H1 (cell line): ENCODE measurements around the gene C16orf54. TPM values are rescaled to one million over a fixed set of nuclear protein-coding genes. Genes with fewer than 3 reads are reported as not detected.

Experiments used
- CTCF ChIA-PET: fragments of 300-600 bp; sonication (Branson Sonifier 250); formaldehyde crosslinking; loops from one replicate; lab custom pipeline; 2021; ENCODE audit not compliant: partially characterized antibody; lab: Charles Lee
- POLR2A ChIA-PET: fragments of 300-600 bp; sonication (Branson Sonifier 250); formaldehyde crosslinking; loops from one replicate; lab custom pipeline; 2021; ENCODE audit warnings: inconsistent platforms; ENCODE audit not compliant: partially characterized antibody; lab: Charles Lee
- DNase-seq, 2 experiments: peaks; one replicate each; pipeline versions ENCODE4 v3.0.0 to v3.0.0-alpha.2; 2010 to 2022; ENCODE audit warnings: low spot score in 2 of 2, low read depth in 1 of 2, mixed read lengths in 1 of 2
- FAIRE-seq: peaks from 2 replicates; lab custom pipeline; 2011; peaks lifted over from hg19 to GRCh38; lab: Jason Lieb, UNC
- H2AFZ ChIP-seq: 2 replicates; pipeline ENCODE4 v1.8.1; 2012; ENCODE audit warnings: low read length, inconsistent platforms
- H2AK5ac ChIP-seq: 2 replicates; pipeline ENCODE4 v1.6.1; 2013; ENCODE audit warnings: low read depth, low read length
- H2BK120ac ChIP-seq: replicated peaks from 2 replicates; pipeline ENCODE3; 2013; ENCODE audit warnings: low read depth, low read length, inconsistent platforms
- H2BK12ac ChIP-seq: 2 replicates; pipeline ENCODE4 v1.6.1; 2013; ENCODE audit warnings: low read depth, low read length
- H2BK15ac ChIP-seq: 2 replicates; pipeline ENCODE4 v1.6.1; 2013; ENCODE audit warnings: low read length
- H2BK20ac ChIP-seq: 2 replicates; pipeline ENCODE4 v1.6.1; 2013; ENCODE audit warnings: low read length
- H2BK5ac ChIP-seq: 2 replicates; pipeline ENCODE4 v1.6.1; 2013; ENCODE audit warnings: low read depth, low read length
- H3K14ac ChIP-seq: 2 replicates; pipeline ENCODE4 v1.6.1; 2013; ENCODE audit warnings: inconsistent platforms; ENCODE audit not compliant: insufficient read length
- H3K18ac ChIP-seq: 2 replicates; pipeline ENCODE4 v1.6.1; 2013; ENCODE audit warnings: low read length; ENCODE audit errors: extremely low read depth
- H3K23ac ChIP-seq: 2 replicates; pipeline ENCODE4 v1.6.1; 2013; ENCODE audit warnings: inconsistent platforms; ENCODE audit not compliant: insufficient read length
- H3K23me2 ChIP-seq: 2 replicates; pipeline ENCODE4 v1.6.1; 2013; ENCODE audit warnings: low read depth, low read length
- H3K27ac ChIP-seq: 2 replicates; pipeline ENCODE4 v1.6.1; 2011; ENCODE audit warnings: low read depth, low read length, inconsistent platforms
- H3K27me3 ChIP-seq, 4 experiments: replicated peaks in 1 of 4; 1 replicate in 1 of 4; 2 replicates in 3 of 4; pipeline versions ENCODE4 v1.6.1 to v1.8.1; 2011 to 2013; ENCODE audit warnings: low read length in 3 of 4, mild to moderate bottlenecking in 3 of 4, inconsistent platforms in 2 of 4, mixed read lengths in 2 of 4, moderate library complexity in 1 of 4; ENCODE audit not compliant: control insufficient read depth in 3 of 4, insufficient read depth in 3 of 4; ENCODE audit errors: extremely low read depth in 1 of 4
- H3K36me3 ChIP-seq, 4 experiments: 2 replicates each; pipeline versions ENCODE4 v1.6.1 to v1.8.1; 2011 to 2013; ENCODE audit warnings: mild to moderate bottlenecking in 4 of 4, low read length in 3 of 4, moderate library complexity in 2 of 4, control low read depth in 1 of 4, inconsistent platforms in 1 of 4; ENCODE audit not compliant: insufficient read depth in 4 of 4, control insufficient read depth in 2 of 4
- H3K4ac ChIP-seq: replicated peaks from 2 replicates; pipeline ENCODE3; 2013; ENCODE audit warnings: low read length, low read depth, mixed read lengths, inconsistent platforms; ENCODE audit not compliant: insufficient read length
- H3K4me1 ChIP-seq, 4 experiments: replicated peaks in 1 of 4; 1 replicate in 1 of 4; 2 replicates in 3 of 4; pipeline versions ENCODE4 v1.6.1 to v1.8.1; 2011 to 2013; ENCODE audit warnings: low read length in 3 of 4, inconsistent platforms in 2 of 4, mixed read lengths in 1 of 4; ENCODE audit not compliant: insufficient read depth in 4 of 4, control insufficient read depth in 3 of 4
- H3K4me2 ChIP-seq, 2 experiments: 2 replicates each; pipeline versions ENCODE4 v1.6.1 to v1.8.1; 2011 to 2013; ENCODE audit warnings: low read depth in 2 of 2, low read length in 2 of 2, control low read depth in 1 of 2, inconsistent platforms in 1 of 2, mild to moderate bottlenecking in 1 of 2; ENCODE audit not compliant: insufficient read depth in 1 of 2
- H3K4me3 ChIP-seq, 4 experiments: fragments of 200-600, 300-600 bp in 1 of 4; sonication (generic), shearing (Covaris generic), sonication (Bioruptor Twin) in 1 of 4; 2 replicates each; pipeline versions ENCODE4 v1.5.1 to v1.8.1; 2011 to 2016; ENCODE audit warnings: low read length in 4 of 4, low read depth in 3 of 4, control low read depth in 2 of 4, inconsistent platforms in 2 of 4, mild to moderate bottlenecking in 2 of 4, mixed read lengths in 1 of 4, moderate library complexity in 1 of 4; ENCODE audit not compliant: insufficient read depth in 2 of 4; ENCODE audit errors: extremely low read depth in 1 of 4
- H3K56ac ChIP-seq: replicated peaks from 2 replicates; pipeline ENCODE3; 2013; ENCODE audit warnings: low read depth, mild to moderate bottlenecking, mixed read lengths, low read length, inconsistent platforms; ENCODE audit not compliant: insufficient read length
- H3K79me1 ChIP-seq: 2 replicates; pipeline ENCODE4 v1.6.1; 2013; ENCODE audit warnings: low read depth, low read length, control low read depth
- H3K79me2 ChIP-seq, 2 experiments: 2 replicates each; pipeline versions ENCODE4 v1.6.1 to v1.8.1; 2012 to 2013; ENCODE audit warnings: low read length in 2 of 2, mild to moderate bottlenecking in 2 of 2, inconsistent platforms in 1 of 2; ENCODE audit not compliant: insufficient read depth in 2 of 2, control insufficient read depth in 1 of 2
- H3K9ac ChIP-seq, 4 experiments: replicated peaks in 1 of 4; 1 replicate in 1 of 4; 2 replicates in 3 of 4; pipeline versions ENCODE4 v1.6.1 to v1.8.1; 2011 to 2013; ENCODE audit warnings: low read depth in 3 of 4, low read length in 3 of 4, control low read depth in 2 of 4, mild to moderate bottlenecking in 2 of 4, moderate library complexity in 2 of 4, inconsistent platforms in 1 of 4; ENCODE audit errors: extremely low read depth in 1 of 4
- H3K9me3 ChIP-seq, 2 experiments: 2 replicates each; pipeline versions ENCODE4 v1.6.1 to v1.8.1; 2012 to 2013; ENCODE audit warnings: mild to moderate bottlenecking in 2 of 2, moderate library complexity in 2 of 2, control low read depth in 1 of 2, inconsistent platforms in 1 of 2, low read depth in 1 of 2, low read length in 1 of 2, mixed read lengths in 1 of 2; ENCODE audit not compliant: insufficient read depth in 2 of 2
- H4K20me1 ChIP-seq, 2 experiments: replicated peaks in 1 of 2; 2 replicates each; pipeline versions ENCODE3 to v1.8.1; 2011 to 2013; ENCODE audit warnings: inconsistent platforms in 2 of 2, low read length in 2 of 2, mild to moderate bottlenecking in 1 of 2; ENCODE audit not compliant: insufficient read depth in 2 of 2, control insufficient read depth in 1 of 2
- H4K5ac ChIP-seq: 2 replicates; pipeline ENCODE4 v1.6.1; 2013; ENCODE audit warnings: low read length, low read depth, mixed read lengths, inconsistent platforms; ENCODE audit not compliant: insufficient read length
- H4K8ac ChIP-seq: 2 replicates; pipeline ENCODE4 v1.8.0; 2013; ENCODE audit warnings: mild to moderate bottlenecking, moderate library complexity, low read length, inconsistent platforms; ENCODE audit not compliant: insufficient read depth; ENCODE audit errors: extremely low read depth
- H4K91ac ChIP-seq: replicated peaks from 2 replicates; pipeline ENCODE3; 2013; ENCODE audit warnings: low read length, mixed read lengths, inconsistent platforms; ENCODE audit not compliant: insufficient read length
- GABPA ChIP-seq: IDR thresholded peaks from 2 replicates; pipeline ENCODE4 v1.6.1; 2011; ENCODE audit warnings: mild to moderate bottlenecking, low read length, moderate library complexity, borderline replicate concordance; ENCODE audit not compliant: insufficient read depth
- KDM1A ChIP-seq: fragments of 200-600, 300-600 bp; sonication (generic); IDR thresholded peaks from 2 replicates; pipeline ENCODE4 v1.7.1; 2016; ENCODE audit warnings: mild to moderate bottlenecking, low read length, borderline replicate concordance
- WGBS, 2 experiments: shearing (Covaris generic) in 1 of 2; methylation state at CpG; one replicate each; pipeline versions ENCODE4 v1.1.6 to v1.1.7; 2013 to 2015; ENCODE audit warnings: low lambda C conversion rate in 2 of 2, mixed read lengths in 2 of 2, inconsistent platforms in 1 of 2, low coverage in 1 of 2, missing lambda C conversion rate in 1 of 2; ENCODE audit not compliant: insufficient replicate concordance in 2 of 2, insufficient coverage in 1 of 2, insufficient read length in 1 of 2; ENCODE audit errors: extremely low coverage in 1 of 2, missing lambda C conversion rate in 1 of 2; 5-methylcytosine and 5-hydroxymethylcytosine counted together
- polyA plus RNA-seq, 7 experiments: library from polyadenylated mRNA; depleted of rRNA in 3 of 7; stranded (reverse) in 5 of 7; unstranded in 2 of 7; fragments of >200 nt in 5 of 7; fragments of 200-250 nt in 2 of 7; gene quantifications; 1 replicate in 5 of 7; 2 replicates in 1 of 7; 4 replicates in 1 of 7; pipeline versions ENCODE4 v1.2.1 to v1.2.3, GENCODE V29; 2011 to 2013; ENCODE audit warnings: missing spikeins in 2 of 7, mixed read lengths in 2 of 7
- total RNA-seq: library from RNA; stranded (reverse); fragmentation: NEBNext Ultra II Directional; extraction: Animal tissue kit (Norgen Biotek cat#: 25700); gene quantifications from 2 replicates; pipeline ENCODE4 v1.2.1, GENCODE V29; 2021

Gene C16orf54
- total and polyA plus RNA-seq, 2 of the 8 experiments (the other 6 are each of a cell fraction or from before 2014, with no cell fraction given) = not detected

DNA sequence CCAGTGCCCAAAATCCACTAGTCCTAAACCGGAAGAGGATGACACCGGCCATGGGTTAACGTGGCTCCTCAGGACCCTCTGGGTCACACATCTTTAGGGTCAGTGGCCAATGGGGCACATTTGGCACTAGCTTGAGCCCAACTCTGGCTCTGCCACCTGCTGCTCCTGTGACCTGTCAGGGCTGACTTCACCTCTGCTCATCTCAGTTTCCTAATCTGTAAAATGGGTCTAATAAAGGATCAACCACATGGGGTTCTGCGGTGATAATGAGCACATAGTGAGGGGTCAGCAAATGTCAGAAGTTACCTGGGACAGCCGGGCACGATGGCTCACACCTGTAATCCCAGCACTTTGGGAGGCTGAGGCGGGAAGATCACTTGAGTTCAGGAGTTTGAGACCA, 48.4 kb downstream of the C16orf54 start:
- no peak overlapping the region for H3K4ac ChIP-seq
- H2BK12ac ChIP-seq = no peak overlapping the region
- H3K79me1 ChIP-seq = no peaks in the 10 kb centered on the region
- H2BK120ac ChIP-seq = no peak overlapping the region
- no peak overlapping the region for H3K56ac ChIP-seq
- no peak overlapping the region for H2AK5ac ChIP-seq
- ChIA-PET CTCF (interaction anchor here (1.1 to 11.5 kb wide), 5 partner anchors 10 to 89 kb away, joined by 3 to 138 read pairs (median 4); no protein-coding TSS in a partner anchor), POLR2A (interaction anchor here (0.9 to 20.4 kb wide), 10 partner anchors 9 to 116 kb away, joined by 3 to 490 read pairs (median 6); partner anchors contain the start of gene QPRT)
- no peak overlapping the region for H2BK20ac ChIP-seq
- no peak overlapping the region for H3K23ac ChIP-seq
- H3K23me2 ChIP-seq = no peaks in the 10 kb centered on the region
- no peak overlapping the region for H2BK5ac ChIP-seq
- no peak overlapping the region for H4K91ac ChIP-seq
- 0 out of 4 replicates have a peak, but pooled peaks cover 0 to 6% of the 10 kb centered on the region in 2 experiments for H3K9me3 ChIP-seq
- no peak overlapping the region; the same call in 1 of the 2 replicates for H4K8ac ChIP-seq
- H2BK15ac ChIP-seq = no peak overlapping the region
- H4K5ac ChIP-seq = no peak overlapping the region
- H3K9ac ChIP-seq = no peak overlapping the region
- H2AFZ ChIP-seq = no peak overlapping the region
- FAIRE-seq = no peak
- H3K4me2 ChIP-seq = no peak overlapping the region
- peaks cover 0 to 11% (median 3%) of the 10 kb centered on the region in 4 experiments; a peak in 5 of 7 replicates for H3K4me1 ChIP-seq
- no peak overlapping the region for H3K27ac ChIP-seq
- no peaks in the 10 kb centered on the region for H3K27me3 ChIP-seq
- DNase-seq = no peak
- peaks cover 0 to 4% of the 10 kb centered on the region in 2 experiments for H4K20me1 ChIP-seq
- H3K36me3 ChIP-seq = peaks cover 3 to 20% (median 12%) of the 10 kb centered on the region in 4 experiments; a peak in 7 of 8 replicates
- peaks cover 0 to 10% of the 10 kb centered on the region in 2 experiments; a peak in 2 of 4 replicates for H3K79me2 ChIP-seq
- no peak overlapping the region for H3K14ac ChIP-seq
- 98% methylated on average over 7 of the region's 7 CpGs; no CpG with 5 or more reads in 1 of the 2 experiments for WGBS, 2 experiments
- H3K4me3 ChIP-seq = no peak overlapping the region
- TF ChIP-seq GABPA (no peak), KDM1A (peak; percentile 35; the same call in 1 of the 2 replicates)
- H3K18ac ChIP-seq = no peak overlapping the region
